ENCODE measurements around the gene ZXDC.

DNA sequence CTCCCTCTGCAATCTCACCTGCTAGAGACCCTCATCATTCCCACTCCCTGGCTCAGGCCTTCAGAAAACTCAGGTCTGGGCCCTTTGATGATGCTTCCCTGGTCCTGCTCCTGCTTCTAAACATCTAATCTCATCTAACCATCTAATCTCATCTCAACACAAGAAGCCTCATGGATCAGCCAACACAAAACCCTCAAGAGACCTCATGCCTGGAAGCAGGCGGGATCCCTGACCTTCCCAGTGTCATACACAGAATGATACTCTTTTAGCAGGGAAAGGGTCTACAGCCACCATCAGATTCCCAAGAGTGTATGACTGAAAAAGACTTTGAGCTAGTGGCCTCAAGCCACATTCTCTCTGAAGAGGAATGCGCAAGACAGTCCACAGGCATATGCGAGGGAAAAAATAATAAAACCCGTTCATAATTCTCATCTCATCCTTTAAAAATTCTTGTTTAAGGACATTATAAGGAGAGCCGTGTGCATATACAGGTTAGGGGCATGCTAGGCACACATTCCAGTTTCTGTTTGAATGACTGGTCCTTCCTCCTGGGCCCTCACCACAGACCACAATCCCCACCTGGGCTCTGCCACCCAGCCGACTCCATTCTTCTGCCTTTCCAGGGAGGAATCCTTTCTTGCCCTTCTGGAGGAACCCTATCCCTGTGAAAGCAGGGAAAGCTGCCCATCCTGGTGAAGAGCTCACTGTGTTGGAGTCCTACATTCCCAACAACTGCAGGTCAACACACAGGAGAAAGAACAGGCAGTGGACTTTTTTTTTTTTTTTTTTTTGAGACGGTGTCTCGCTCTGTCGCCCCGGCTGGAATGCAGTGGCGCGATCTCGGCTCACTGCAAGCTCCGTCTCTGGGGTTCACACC is 2.2 kb downstream of the ZXDC start:
- TF ChIP-seq, protein P1, sequence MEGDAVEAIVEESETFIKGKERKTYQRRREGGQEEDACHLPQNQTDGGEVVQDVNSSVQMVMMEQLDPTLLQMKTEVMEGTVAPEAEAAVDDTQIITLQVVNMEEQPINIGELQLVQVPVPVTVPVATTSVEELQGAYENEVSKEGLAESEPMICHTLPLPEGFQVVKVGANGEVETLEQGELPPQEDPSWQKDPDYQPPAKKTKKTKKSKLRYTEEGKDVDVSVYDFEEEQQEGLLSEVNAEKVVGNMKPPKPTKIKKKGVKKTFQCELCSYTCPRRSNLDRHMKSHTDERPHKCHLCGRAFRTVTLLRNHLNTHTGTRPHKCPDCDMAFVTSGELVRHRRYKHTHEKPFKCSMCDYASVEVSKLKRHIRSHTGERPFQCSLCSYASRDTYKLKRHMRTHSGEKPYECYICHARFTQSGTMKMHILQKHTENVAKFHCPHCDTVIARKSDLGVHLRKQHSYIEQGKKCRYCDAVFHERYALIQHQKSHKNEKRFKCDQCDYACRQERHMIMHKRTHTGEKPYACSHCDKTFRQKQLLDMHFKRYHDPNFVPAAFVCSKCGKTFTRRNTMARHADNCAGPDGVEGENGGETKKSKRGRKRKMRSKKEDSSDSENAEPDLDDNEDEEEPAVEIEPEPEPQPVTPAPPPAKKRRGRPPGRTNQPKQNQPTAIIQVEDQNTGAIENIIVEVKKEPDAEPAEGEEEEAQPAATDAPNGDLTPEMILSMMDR (conservative IDR thresholded peaks at IDR 0.05; ENCODE audit: low read depth, low read length): no peak
- no peak for TF ChIP-seq EZH2 (IDR thresholded peaks at IDR 0.05; ENCODE audit: borderline replicate concordance, low read depth, low read length, poor library complexity, severe bottlenecking)
